NT2/D1 (cell line): ENCODE measurements around the gene ZNF91.

Source experiments
- SUZ12 ChIP-seq: IDR thresholded peaks from 2 replicates; pipeline ENCODE4 v1.6.1; 2011; ENCODE audit not compliant: insufficient read length, insufficient read depth; ENCODE audit errors: extremely low read depth
- YY1 ChIP-seq: IDR thresholded peaks from 2 replicates; pipeline ENCODE4 v1.6.1; 2011; ENCODE audit not compliant: insufficient read length, insufficient read depth
- ZNF274 ChIP-seq: IDR thresholded peaks from 2 replicates; pipeline ENCODE4 v1.6.1; 2011; ENCODE audit warnings: mild to moderate bottlenecking, low read depth, low read length

DNA sequence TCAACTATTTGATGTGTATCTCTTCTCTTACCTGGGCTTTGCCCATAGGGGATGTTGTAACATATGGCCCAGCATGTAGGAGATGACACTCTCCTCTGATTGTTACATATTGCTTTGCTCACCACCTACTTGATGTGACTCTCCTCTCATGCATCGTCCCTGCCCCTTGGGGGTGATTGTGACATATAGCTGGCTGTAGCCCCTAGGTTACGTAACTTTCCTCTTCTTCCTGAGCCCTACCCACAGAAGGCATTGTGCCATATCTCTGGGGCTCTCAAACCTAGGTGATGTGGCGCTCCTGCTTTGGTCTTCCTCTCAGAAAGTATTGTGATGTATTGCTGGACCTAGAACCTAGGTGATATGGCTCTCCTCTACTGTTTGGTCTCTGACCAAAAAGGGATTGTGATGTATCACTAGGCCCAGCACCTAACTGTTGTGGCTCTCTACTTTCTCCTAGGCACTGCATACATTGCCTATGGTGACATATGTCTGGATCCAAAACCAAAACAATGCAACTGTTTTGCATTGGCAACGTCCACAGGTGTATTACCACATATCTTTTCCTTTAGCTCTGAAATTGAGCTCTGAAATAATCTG, 73.2 kb downstream of the ZNF91 start:
- no peak for TF ChIP-seq YY1
- no peak for TF ChIP-seq ZNF274
- no peak for TF ChIP-seq SUZ12
